Kidney capillary endothelial cell (primary cell): ENCODE measurements around the gene LEMD3.
A peak's percentile ranks its signal among the peaks of the same experiment; 100 is the strongest.
"Not testable (repeated sequence)": the region's sequence is repeated elsewhere in the genome, so short reads cannot be mapped to it uniquely, and the experiment has no call there.

ENCODE experiments used
- DNase-seq: peaks from one replicate; pipeline ENCODE4 v3.0.0-alpha.2; 2018; ENCODE audit warnings: low spot score

Gene LEMD3

DNA sequence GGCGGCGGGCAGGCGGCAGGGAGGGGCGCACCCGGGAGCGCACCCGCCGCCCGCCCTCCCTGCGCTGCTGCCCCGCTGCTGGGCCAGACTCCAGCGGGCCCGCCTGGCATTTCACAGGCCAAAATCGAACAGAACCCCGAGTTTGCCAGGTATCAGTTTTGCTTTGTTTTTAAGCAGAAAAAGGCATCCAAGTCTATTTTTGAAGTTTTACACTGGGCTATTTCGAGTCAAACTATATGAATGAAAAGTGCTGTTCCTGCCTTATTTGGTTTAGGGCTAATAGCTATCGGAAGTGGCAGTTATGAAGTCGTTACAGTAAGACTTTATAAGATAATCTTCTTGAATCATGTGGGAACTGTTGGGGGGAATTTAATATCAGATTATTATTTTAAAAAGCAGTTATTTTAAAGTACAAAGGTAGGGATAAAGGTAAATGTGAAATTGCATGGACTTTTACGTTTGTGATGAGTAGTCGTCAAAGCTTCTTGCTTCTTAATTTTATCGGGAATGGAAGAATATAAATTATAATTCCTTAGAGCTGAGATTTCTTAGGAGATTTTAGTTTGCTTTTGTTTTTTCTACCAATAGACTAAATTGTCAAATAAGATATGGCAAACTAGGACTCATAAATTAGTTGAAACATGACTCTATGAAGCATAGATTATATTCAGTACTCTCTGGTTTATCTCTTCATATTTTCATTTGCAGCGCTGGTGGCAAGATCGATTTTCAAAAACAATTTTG lies 110.2 kb downstream of the LEMD3 start:
- DNase-seq, result peak; percentile 30

DNA sequence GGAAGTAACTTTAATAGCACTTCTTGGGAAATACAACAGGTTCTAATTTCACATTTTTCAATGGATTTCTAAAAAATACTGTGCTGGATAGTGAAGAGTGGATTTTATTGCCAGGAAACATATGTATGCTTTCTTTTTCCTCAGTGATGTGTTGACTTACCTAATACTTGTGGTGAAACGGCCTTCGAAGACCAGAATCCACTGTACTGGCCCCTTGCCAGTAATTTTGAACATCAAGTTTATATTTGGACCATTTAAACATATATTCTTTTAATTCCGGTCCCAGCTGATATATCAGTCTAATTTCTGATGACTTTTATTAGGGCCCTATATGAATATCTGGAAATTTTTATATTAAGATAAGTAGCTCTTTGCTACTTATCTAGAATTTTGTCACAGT lies 110.9 kb downstream of the LEMD3 start:
- no peak for DNase-seq

DNA sequence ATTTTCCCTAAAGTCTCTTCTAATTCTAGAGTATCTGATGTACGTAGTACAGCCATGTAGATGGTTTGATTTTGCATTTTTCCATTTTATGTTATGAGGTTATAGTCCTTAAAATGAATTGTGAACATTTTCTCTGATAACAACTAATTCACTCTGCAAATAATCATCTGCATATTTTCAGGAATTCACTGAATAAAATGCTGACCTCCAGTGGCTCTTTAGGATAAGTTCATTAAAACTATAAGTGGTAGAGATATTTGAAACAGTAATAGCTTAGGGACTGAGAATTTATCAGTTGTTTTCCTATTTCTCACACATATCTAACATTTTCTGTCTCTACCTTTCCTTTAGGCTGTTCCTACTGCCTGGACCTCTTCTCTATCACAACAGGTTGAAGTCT lies 113.5 kb downstream of the LEMD3 start:
- DNase-seq, result no peak

- not testable (repeated sequence) for DNase-seq
Measured at GRCh38 chr12:65285532-65285931, 116.1 kb downstream of the LEMD3 start.

GRCh38 chr12:65287426-65287825 lies 118.0 kb downstream of the LEMD3 start:
- DNase-seq, result no peak

DNA sequence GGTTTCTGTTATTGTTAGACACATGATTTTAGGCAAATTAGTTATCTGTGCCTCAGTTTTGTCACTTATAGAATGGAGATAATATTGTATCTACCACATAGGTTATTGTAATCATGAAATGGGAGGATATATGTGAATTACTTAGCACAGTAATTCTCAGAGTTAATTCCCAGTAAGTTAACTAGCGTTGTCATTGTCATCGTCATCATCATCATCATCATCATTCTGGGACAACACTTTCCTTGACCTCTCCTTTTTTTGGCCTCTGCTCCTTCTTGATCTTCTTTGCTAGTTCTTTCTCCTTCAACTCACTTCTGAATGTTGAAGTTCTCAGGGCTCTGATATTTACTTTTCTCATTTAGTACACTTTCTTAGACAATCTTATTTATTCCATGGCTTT lies 122.9 kb downstream of the LEMD3 start:
- DNase-seq, result no peak

DNA sequence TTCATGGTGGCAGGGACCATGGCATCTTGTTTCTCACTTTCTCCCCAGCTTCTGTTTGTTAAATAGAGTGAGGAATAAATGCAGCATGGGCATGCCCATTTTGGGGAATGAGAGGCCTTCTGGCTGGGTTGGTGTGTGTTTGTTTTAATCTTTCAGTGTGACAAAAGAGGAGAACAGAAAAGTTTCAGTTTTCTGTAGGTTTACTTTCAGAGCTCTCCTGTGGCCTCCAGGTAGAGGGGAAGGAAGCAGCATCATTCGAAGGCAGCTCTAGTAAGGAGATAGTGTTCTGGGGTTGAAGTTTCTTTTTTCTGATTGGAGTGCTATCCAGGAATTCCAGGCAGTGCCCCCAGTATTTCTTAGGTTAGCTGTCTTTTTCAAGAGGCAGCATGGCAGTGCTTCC lies 124.4 kb downstream of the LEMD3 start:
- DNase-seq, result no peak

DNA sequence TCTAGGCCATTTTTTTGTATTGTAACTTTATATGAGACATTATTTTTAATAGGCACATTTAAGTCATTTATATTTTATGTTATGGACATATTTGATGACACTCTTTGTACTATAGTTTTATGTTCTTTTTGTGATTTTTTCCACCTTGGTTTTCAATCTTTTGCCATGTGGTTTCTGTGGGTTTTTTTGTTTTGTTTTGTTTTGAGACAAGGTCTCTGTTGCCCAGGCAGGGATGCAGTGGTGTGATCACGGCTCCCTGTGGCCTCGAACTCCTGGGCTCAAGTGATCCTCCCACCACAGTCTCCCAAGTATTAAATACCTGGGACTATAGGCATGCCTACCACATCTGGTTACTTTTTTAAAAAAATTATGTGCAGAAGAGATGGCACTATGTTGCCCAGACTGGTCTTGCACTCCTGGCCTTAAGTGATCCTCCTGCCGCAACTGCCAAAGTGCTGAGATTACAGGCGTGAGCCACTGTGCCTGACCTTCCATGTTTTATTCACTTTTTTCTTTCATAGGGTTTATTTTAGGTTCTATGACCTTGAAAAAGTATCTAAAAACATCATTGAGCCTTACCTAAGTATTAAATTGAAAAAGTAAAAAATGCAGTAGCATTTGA lies 125.4 kb downstream of the LEMD3 start:
- DNase-seq, result no peak

DNA sequence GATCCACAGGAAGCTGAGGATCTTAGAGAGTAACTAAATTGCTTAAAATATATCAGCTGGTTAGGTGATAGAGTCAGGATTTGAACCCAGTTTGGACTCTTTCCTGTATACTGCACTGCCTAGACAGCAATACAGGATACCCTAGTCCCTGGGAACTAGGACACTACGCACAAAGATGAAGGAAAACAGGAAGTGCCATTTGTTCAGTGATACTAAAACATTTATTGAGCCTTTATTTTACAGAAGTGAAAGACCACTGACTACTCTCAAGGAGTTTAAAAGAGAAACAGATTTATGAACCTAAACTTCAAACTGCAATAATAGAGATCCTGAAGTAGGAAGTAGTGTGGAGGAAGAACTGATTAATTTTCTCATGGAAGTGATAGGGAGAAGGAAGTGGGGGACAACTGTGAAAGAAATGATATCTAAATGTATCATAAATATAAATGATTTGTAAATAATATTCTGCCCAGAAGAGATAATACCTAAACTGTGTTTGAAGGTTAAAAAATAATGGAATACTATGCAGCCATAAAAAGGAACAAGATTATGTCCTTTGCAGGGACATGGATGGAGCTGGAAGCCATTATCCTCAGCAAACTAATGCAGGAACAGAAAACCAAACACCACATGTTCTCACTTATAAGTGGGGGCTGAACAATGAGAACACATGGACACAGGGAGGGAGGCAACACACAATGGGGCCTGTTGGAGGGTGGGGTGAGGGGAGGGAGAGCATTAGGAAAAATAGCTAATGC lies 127.3 kb downstream of the LEMD3 start:
- DNase-seq, result no peak
